AG04449 (cell line): Measurements from ENCODE around the gene ADGRA3.

Experiments used
- CTCF ChIA-PET: fragments of 350-600 bp; formaldehyde crosslinking; extraction: SDS; loops from one replicate; lab custom pipeline; 2021; ENCODE audit warnings: antibody characterized with exemption; lab: Yijun Ruan, JAX
- POLR2A ChIA-PET: fragments of 400-600, 350-600 bp; formaldehyde crosslinking; extraction: SDS; loops from one replicate; lab custom pipeline; 2020; ENCODE audit warnings: antibody characterized with exemption, inconsistent platforms; lab: Yijun Ruan, JAX
- DNase-seq: peaks from one replicate; pipeline ENCODE4 v3.0.0-alpha.2; 2010; ENCODE audit warnings: low read depth, low spot score
- H3K4me3 ChIP-seq: 2 replicates; pipeline ENCODE4 v1.5.1; 2011; ENCODE audit warnings: low read depth, mild to moderate bottlenecking, control low read depth, low read length
- CTCF ChIP-seq: IDR thresholded peaks from one replicate; pipeline ENCODE4 v1.5.1; 2011; ENCODE audit warnings: mild to moderate bottlenecking, moderate library complexity, low read length, control low read depth, inconsistent platforms; ENCODE audit not compliant: insufficient read depth; ENCODE audit errors: missing control alignments

ADGRA3 gene

GRCh38 chr4:22474636-22475310 is 41.1 kb downstream of the ADGRA3 start:
- ChIA-PET POLR2A (no interaction called here), CTCF (interaction anchor here (1.6 kb wide), 1 partner anchor 32 kb away, joined by 3 read pairs; no protein-coding TSS in a partner anchor)
- TF ChIP-seq CTCF = no peak
- no peak for DNase-seq
- no peak overlapping the region for H3K4me3 ChIP-seq

GRCh38 chr4:22473268-22473667 is 42.6 kb downstream of the ADGRA3 start:
- POLR2A ChIA-PET = no interaction called here
- peak; percentile 46 for DNase-seq
- CTCF ChIA-PET = interaction anchor here (1.4 kb wide), 1 partner anchor 38 kb away, joined by 6 read pairs; no protein-coding TSS in a partner anchor
- TF ChIP-seq CTCF = no peak
- H3K4me3 ChIP-seq = no peak overlapping the region

- ChIA-PET CTCF (interaction anchor here (1.1 kb wide), 1 partner anchor 43 kb away, joined by 3 read pairs; no protein-coding TSS in a partner anchor), POLR2A (no interaction called here)
- no peak for DNase-seq
- no peak overlapping the region for H3K4me3 ChIP-seq
- TF ChIP-seq CTCF = no peak
These were observed 43.8 kb downstream of the ADGRA3 start for GRCh38 chr4:22471999-22472461.

GRCh38 chr4:22471419-22471818 is 44.4 kb downstream of the ADGRA3 start:
- ChIA-PET CTCF (no interaction called here), POLR2A (no interaction called here)
- DNase-seq = no peak
- TF ChIP-seq CTCF = no peak
- H3K4me3 ChIP-seq = no peak overlapping the region

- DNase-seq = no peak
- TF ChIP-seq CTCF = no peak
- CTCF ChIA-PET = no interaction called here
- POLR2A ChIA-PET = no interaction called here
- no peak overlapping the region for H3K4me3 ChIP-seq
These were observed 49.3 kb downstream of the ADGRA3 start for GRCh38 chr4:22466581-22466980.

- DNase-seq = no peak
- ChIA-PET POLR2A (no interaction called here), CTCF (no interaction called here)
- TF ChIP-seq CTCF = no peak
- no peak overlapping the region for H3K4me3 ChIP-seq
These were observed 49.9 kb downstream of the ADGRA3 start for GRCh38 chr4:22465996-22466395.
